Measurements from ENCODE around the gene PTPRK. TPM values are rescaled to one million over a fixed set of nuclear protein-coding genes. Genes with fewer than 3 reads are reported as not detected.

PTPRK gene
- total and polyA plus RNA-seq, 2 experiments from 2014 or later: 26.9 to 56.4 TPM

- TF ChIP-seq ZNF462 (CRISPR knock-in tag; IDR thresholded peaks at IDR 0.05) (no peak), ZNF331 (CRISPR knock-in tag; IDR thresholded peaks at IDR 0.05; ENCODE audit: low read depth) (no peak)
These were observed 155.5 kb downstream of the PTPRK start (continued) for GRCh38 chr6:128364766-128365519.

- H3K9me3 Mint-ChIP-seq: no peaks in the 10 kb centered on the region
These were observed 157.2 kb downstream of the PTPRK start for GRCh38 chr6:128363020-128363813.

More at GRCh38 chr6:128363020-128363813, 157.2 kb downstream of the PTPRK start:
- TF ChIP-seq REST (IDR thresholded peaks at IDR 0.05; ENCODE audit: unreplicated experiment): no peak
- TF ChIP-seq NANOG (IDR thresholded peaks at IDR 0.05; ENCODE audit: borderline replicate concordance): no peak
- no peak for TF ChIP-seq STAT1 (IDR thresholded peaks at IDR 0.05; ENCODE audit: unreplicated experiment)
- no peak for TF ChIP-seq CTCF (conservative IDR thresholded peaks at IDR 0.05; ENCODE audit: low read depth in 2 of 2)
- Histone ChIP-seq H3K79me2 (replicated peaks; ENCODE audit: insufficient read depth) (peaks cover 30% of the 10 kb centered on the region), H2AFZ (no peak overlapping the region), H3F3A (replicated peaks; ENCODE audit: low read depth) (no peaks in the 10 kb centered on the region), H3K27ac (ENCODE audit: low read depth) (no peak overlapping the region), H3K9me2 (ENCODE audit: insufficient read depth) (no peaks in the 10 kb centered on the region), H3K36me3 (ENCODE audit: insufficient read depth) (no peaks in the 10 kb centered on the region), H3K27me3 (ENCODE audit: insufficient read depth) (no peaks in the 10 kb centered on the region), H3K4me3 (no peak overlapping the region), H3K4me2 (no peak overlapping the region), H4K20me1 (replicated peaks; ENCODE audit: insufficient read depth) (no peaks in the 10 kb centered on the region), H3K4me1 (ENCODE audit: insufficient read depth) (peaks cover 4% of the 10 kb centered on the region; the same call in 1 of the 2 replicates)
- Mint-ChIP-seq H3K36me3 (ENCODE audit: low read depth) (no peaks in the 10 kb centered on the region), H3K27ac (no peak overlapping the region), H3K27me3 (ENCODE audit: insufficient read depth, low read depth, poor library complexity) (no peaks in the 10 kb centered on the region), H3K4me3 (no peak overlapping the region), H3K4me1 (peaks cover 3% of the 10 kb centered on the region; the same call in 2 of the 3 replicates)
- no peak for ATAC-seq
- DNase-seq (ENCODE audit: low spot score): no peak
